Gastrocnemius medialis (tissue), 4 donors: Measurements from ENCODE around the gene RAD51B. TPM values are rescaled to one million over a fixed set of nuclear protein-coding genes. Genes with fewer than 3 reads are reported as not detected.

ENCODE experiments used
- ATAC-seq, 2 donors: fragments of 150-250 bp; one replicate each; pipeline ENCODE4 v1.9.1; 2016
- DNase-seq, 2 donors: peaks; one replicate each; pipeline ENCODE4 v3.0.0-alpha.2; 2019
- H3K27ac ChIP-seq, 4 donors: fragments of 200-600 bp; sonication (generic); 1 replicate in 1 of 4; 2 replicates in 3 of 4; pipeline ENCODE4 v1.5.1; 2016 to 2018; ENCODE audit warnings: mild to moderate bottlenecking in 2 of 4, moderate library complexity in 1 of 4
- H3K27me3 ChIP-seq, 3 donors: fragments of 200-600 bp; sonication (generic) in 2 of 3; 1 replicate in 1 of 3; 2 replicates in 2 of 3; pipeline versions ENCODE4 v1.5.1 to v1.6.0; 2016 to 2019; ENCODE audit warnings: mild to moderate bottlenecking in 1 of 3, moderate library complexity in 1 of 3
- H3K36me3 ChIP-seq, 2 donors: fragments of 200-600 bp; sonication (generic) in 1 of 2; one replicate each; pipeline ENCODE4 v1.5.1; 2017 to 2018
- H3K4me1 ChIP-seq, 2 donors: fragments of 200-600 bp; sonication (generic) in 1 of 2; one replicate each; pipeline ENCODE4 v1.5.1; 2016 to 2017; ENCODE audit warnings: mild to moderate bottlenecking in 2 of 2
- H3K4me3 ChIP-seq, 4 donors: fragments of 200-600 bp; sonication (generic) in 3 of 4; 1 replicate in 1 of 4; 2 replicates in 3 of 4; pipeline ENCODE4 v1.5.1; 2016 to 2019; ENCODE audit warnings: mild to moderate bottlenecking in 2 of 4
- H3K9me3 ChIP-seq, 3 donors: fragments of 200-600 bp; sonication (generic) in 2 of 3; 1 replicate in 1 of 3; 2 replicates in 2 of 3; pipeline ENCODE4 v1.5.1; 2016 to 2019
- CTCF ChIP-seq, 5 experiments: fragments of 450-650 bp in 3 of 5; fragments of 200-600 bp in 2 of 5; sonication (generic) in 2 of 5; IDR thresholded peaks in 4 of 5; conservative IDR thresholded peaks in 1 of 5; 1 replicate in 4 of 5; 2 replicates in 1 of 5; pipeline ENCODE4 v1.5.1; 2016 to 2019; ENCODE audit warnings: antibody characterized with exemption in 5 of 5, mild to moderate bottlenecking in 3 of 5, moderate library complexity in 3 of 5
- POLR2A ChIP-seq, 2 donors: fragments of 450-650 bp; IDR thresholded peaks; one replicate each; pipeline ENCODE4 v1.6.1; 2017; ENCODE audit warnings: antibody characterized with exemption in 2 of 2, mild to moderate bottlenecking in 2 of 2, moderate library complexity in 2 of 2
- in situ Hi-C, 4 donors: fragments of 200-750 bp; cut with MboI; loops; one replicate each; pipeline versions ENCODE4 v1.15.0 to v1.8.0; 2017; ENCODE audit warnings: low sequenced_read_pairs in 4 of 4
- intact Hi-C: fragments of 100-400 bp; cut with DNase I; formaldehyde crosslinking; loops from one replicate; pipeline ENCODE4 v1.15.1; 2023; ENCODE audit warnings: low total_unique reads
- total RNA-seq, 4 donors: library from RNA; depleted of rRNA; stranded (reverse); fragments of >200 nt; gene quantifications; one replicate each; pipeline versions ENCODE4 v1.1.0 to v1.2.3, GENCODE V29; 2016

RAD51B gene
- total RNA-seq, 4 donors from 2014 or later = 1.6 to 3.3 (median 2.4) TPM

DNA sequence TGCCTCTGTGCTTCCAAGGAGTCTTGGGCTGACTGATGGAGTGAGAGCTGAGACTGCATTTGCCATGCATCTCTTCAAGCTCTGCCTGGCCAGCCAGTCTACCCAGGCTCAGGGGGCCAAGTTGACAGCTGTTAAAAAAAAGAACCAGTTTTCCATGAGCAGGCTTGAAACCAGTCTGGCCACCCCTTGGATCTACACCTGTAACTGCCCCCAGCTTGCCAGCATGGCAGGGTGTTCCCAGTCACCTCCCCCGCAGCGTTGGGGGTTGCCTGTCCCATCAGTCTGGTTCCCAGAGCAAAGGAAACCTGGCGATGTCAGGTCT lies 770.6 kb downstream of the RAD51B start:
- H3K27me3 ChIP-seq = no peaks in the 10 kb centered on the region
- intact Hi-C loops (no loop called here), in situ Hi-C loops (no loop called here)
- no peaks in the 10 kb centered on the region for H3K9me3 ChIP-seq
- peaks cover 38 to 40% of the 10 kb centered on the region in 2 donors for H3K4me1 ChIP-seq
- no peak for DNase-seq
- ATAC-seq = no peak
- no peak for TF ChIP-seq CTCF (IDR thresholded peaks at IDR 0.05 in 4 of 5, conservative IDR thresholded peaks at IDR 0.05 in 1 of 5)
- H3K27ac ChIP-seq = peak overlapping the region; percentile 37 to 61 (median 56)
- H3K36me3 ChIP-seq = no peaks in the 10 kb centered on the region
- H3K4me3 ChIP-seq = no peak overlapping the region

DNA sequence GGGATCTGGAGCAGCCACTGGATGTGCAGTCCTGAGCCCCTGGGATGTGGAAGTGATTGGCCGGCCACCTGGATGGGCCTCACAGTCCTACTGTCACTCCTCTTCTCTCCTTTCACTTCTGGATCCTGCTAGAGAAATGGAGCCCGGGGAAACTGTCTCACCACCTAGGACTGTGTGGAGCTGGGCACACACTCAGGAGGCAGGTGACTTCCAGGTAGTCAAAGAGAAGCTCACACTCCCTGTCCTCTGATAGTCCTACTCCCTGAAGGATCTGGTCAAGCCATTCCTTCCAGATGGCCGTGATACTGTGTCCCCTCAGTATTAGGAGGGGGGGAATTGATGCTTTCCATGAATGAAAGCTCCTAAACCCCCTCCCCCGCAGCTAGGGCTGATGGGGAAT lies 772.2 kb downstream of the RAD51B start:
- Histone ChIP-seq H3K27ac (no peak overlapping the region), H3K27me3 (no peaks in the 10 kb centered on the region), H3K36me3 (no peaks in the 10 kb centered on the region), H3K9me3 (no peaks in the 10 kb centered on the region), H3K4me1 (peaks cover 37 to 47% of the 10 kb centered on the region in 2 donors), H3K4me3 (no peak overlapping the region)
- intact Hi-C loops (no loop called here), in situ Hi-C loops (no loop called here)
- TF ChIP-seq POLR2A (IDR thresholded peaks at IDR 0.05) (no peak), CTCF (IDR thresholded peaks at IDR 0.05 in 4 of 5, conservative IDR thresholded peaks at IDR 0.05 in 1 of 5) (no peak)
- peak in 1 of 2 donors; percentile 3 for DNase-seq
- ATAC-seq = no peak

- in situ Hi-C loops = no loop called here
- TF ChIP-seq POLR2A (IDR thresholded peaks at IDR 0.05) (no peak), CTCF (IDR thresholded peaks at IDR 0.05 in 4 of 5, conservative IDR thresholded peaks at IDR 0.05 in 1 of 5) (no peak)
- DNase-seq (peak in 1 of 2 donors; percentile 13), ATAC-seq (no peak)
- Histone ChIP-seq H3K27ac (no peak overlapping the region), H3K4me1 (peaks cover 37 to 51% of the 10 kb centered on the region in 2 donors), H3K4me3 (no peak overlapping the region), H3K9me3 (no peaks in the 10 kb centered on the region), H3K36me3 (no peaks in the 10 kb centered on the region), H3K27me3 (no peaks in the 10 kb centered on the region)
- intact Hi-C loops = no loop called here
Measured at GRCh38 chr14:68592948-68593556, 773.5 kb downstream of the RAD51B start.

DNA sequence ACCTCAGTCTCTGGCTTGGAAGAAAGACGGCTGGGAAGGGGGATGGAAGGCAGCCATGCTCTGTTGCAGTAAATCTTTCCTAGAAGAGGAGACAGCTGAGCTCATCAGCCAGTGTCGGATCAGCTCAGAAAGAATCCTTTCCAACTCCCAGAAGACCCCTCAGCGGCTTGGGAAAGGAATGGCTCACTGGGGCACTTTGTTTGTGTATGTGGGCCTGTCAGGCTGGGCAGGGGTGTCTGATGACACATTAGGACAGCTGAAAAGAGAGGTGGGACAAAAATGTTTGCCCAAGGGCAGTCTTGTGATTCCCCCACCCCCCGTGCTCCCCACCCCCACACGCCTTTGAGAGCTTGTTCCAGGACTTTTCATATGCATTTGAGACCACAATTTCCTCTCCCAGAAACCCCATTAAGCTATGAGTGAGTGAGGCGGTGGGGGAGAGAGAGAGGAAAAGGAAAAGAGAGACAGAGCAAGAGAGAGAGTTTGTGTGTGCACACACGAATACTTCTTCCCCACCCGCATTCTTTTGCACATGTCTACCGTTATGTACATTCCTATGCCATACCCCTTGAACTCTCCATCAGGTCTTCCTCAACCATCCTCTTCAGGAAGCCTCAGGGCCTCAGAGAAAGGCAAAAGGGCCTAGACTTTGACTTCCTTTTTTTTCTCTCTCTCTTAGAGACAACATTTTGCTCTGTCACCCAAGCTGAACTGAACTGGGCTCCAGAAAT lies 774.4 kb downstream of the RAD51B start:
- intact Hi-C loops = no loop called here
- Histone ChIP-seq H3K27me3 (no peaks in the 10 kb centered on the region), H3K4me3 (no peak overlapping the region), H3K27ac (peak overlapping the region in 1 of 4 donors; percentile 13), H3K9me3 (no peaks in the 10 kb centered on the region), H3K36me3 (no peaks in the 10 kb centered on the region), H3K4me1 (peaks cover 35 to 53% of the 10 kb centered on the region in 2 donors)
- ATAC-seq (no peak), DNase-seq (peak in 1 of 2 donors; percentile 12)
- in situ Hi-C loops = no loop called here
- TF ChIP-seq CTCF (IDR thresholded peaks at IDR 0.05 in 4 of 5, conservative IDR thresholded peaks at IDR 0.05 in 1 of 5) (no peak), POLR2A (IDR thresholded peaks at IDR 0.05) (no peak)
